HEK293T (cell line): ENCODE results near the gene C11orf58.

Source experiments
- FOXA1 ChIP-seq: fragments of 450-650 bp; IDR thresholded peaks from 2 replicates; pipeline ENCODE4 v1.6.1; 2016; ENCODE audit warnings: mild to moderate bottlenecking
- FOXK2 ChIP-seq: fragments of 450-650 bp; IDR thresholded peaks from 2 replicates; pipeline ENCODE4 v1.6.1; 2016; ENCODE audit warnings: mild to moderate bottlenecking
- HDGF ChIP-seq: fragments of 450-650 bp; IDR thresholded peaks from 2 replicates; pipeline ENCODE4 v1.6.1; 2017; ENCODE audit warnings: antibody characterized with exemption, borderline replicate concordance
- SP1 ChIP-seq: fragments of 450-650 bp; IDR thresholded peaks from 2 replicates; pipeline ENCODE4 v1.6.1; 2017

- TF ChIP-seq SP1, result no peak
- TF ChIP-seq HDGF, result no peak
- no peak for TF ChIP-seq FOXK2
- TF ChIP-seq FOXA1, result no peak
Observed at GRCh38 chr11:16750417-16750816, 12.0 kb downstream of the C11orf58 start.
